Activated CD8-positive, alpha-beta T cell treated with anti-CD3 and anti-CD28 coated beads for 36 hours (primary cell): ENCODE data around the gene SYNE2. TPM values are rescaled to one million over a fixed set of nuclear protein-coding genes. Genes with fewer than 3 reads are reported as not detected.

Experiments used
- ATAC-seq: fragments of 200-7000 bp; cut with Tn5 transposase; one replicate; pipeline ENCODE4 v1.10.0; 2021; ENCODE audit warnings: mild to moderate bottlenecking, moderate library complexity
- CTCF ChIA-PET: fragments of 350-600 bp; sonication (Branson Sonifier 250); formaldehyde crosslinking; loops from one replicate; lab custom pipeline; 2021; ENCODE audit warnings: antibody characterized with exemption; lab: Charles Lee
- POLR2A ChIA-PET: fragments of 350-600 bp; sonication (Branson Sonifier 250); formaldehyde crosslinking; loops from one replicate; lab custom pipeline; 2021; ENCODE audit warnings: antibody characterized with exemption; lab: Charles Lee
- DNase-seq: peaks from one replicate; pipeline ENCODE4 v3.0.0-alpha.2; 2020
- H3K27ac Mint-ChIP-seq: one replicate; pipeline ENCODE4 v1.8.0; 2021; ENCODE audit warnings: mild to moderate bottlenecking, mixed read lengths
- H3K27me3 Mint-ChIP-seq: one replicate; pipeline ENCODE4 v1.8.0; 2021; ENCODE audit warnings: mixed read lengths
- H3K36me3 Mint-ChIP-seq: one replicate; pipeline ENCODE4 v1.8.0; 2021; ENCODE audit warnings: low read depth, mixed read lengths
- H3K4me1 Mint-ChIP-seq: one replicate; pipeline ENCODE4 v1.8.0; 2021; ENCODE audit warnings: low read depth, mixed read lengths
- H3K4me3 Mint-ChIP-seq: one replicate; pipeline ENCODE4 v1.8.0; 2021; ENCODE audit warnings: mild to moderate bottlenecking, moderate library complexity, mixed read lengths
- H3K9me3 Mint-ChIP-seq: one replicate; pipeline ENCODE4 v1.8.0; 2021; ENCODE audit warnings: mixed read lengths
- CTCF ChIP-seq: fragments of 200-600 bp; IDR thresholded peaks from one replicate; pipeline ENCODE4 v1.8.0; 2022; ENCODE audit warnings: antibody characterized with exemption, mild to moderate bottlenecking
- intact Hi-C: fragments of 100-400 bp; cut with micrococcal nuclease; formaldehyde crosslinking; loops from one replicate; pipeline ENCODE4 v1.10.0; 2022
- total RNA-seq, 2 experiments: library from RNA; stranded (reverse); gene quantifications; one replicate each; pipeline ENCODE4 v1.2.3, GENCODE V29; 2021

SYNE2 gene
- total RNA-seq, 2 experiments from 2014 or later: 28.1 to 29.0 TPM

GRCh38 chr14:64200170-64200569, 347.4 kb downstream of the SYNE2 start:
- POLR2A ChIA-PET: no interaction called here
- intact Hi-C loops: no loop called here
- DNase-seq: no peak

GRCh38 chr14:64201296-64201695, 348.5 kb downstream of the SYNE2 start:
- Mint-ChIP-seq H3K4me3 (no peak overlapping the region), H3K27me3 (no peaks in the 10 kb centered on the region), H3K9me3 (no peaks in the 10 kb centered on the region), H3K36me3 (no peaks in the 10 kb centered on the region), H3K27ac (no peak overlapping the region), H3K4me1 (peaks cover 5% of the 10 kb centered on the region)
- ATAC-seq (no peak), DNase-seq (no peak)
- ChIA-PET CTCF (interaction anchor here (1.4 to 1.5 kb wide), 2 partner anchors 11 to 93 kb away, joined by 3 to 5 read pairs; partner anchors contain the start of gene ESR2), POLR2A (no interaction called here)
- no peak for TF ChIP-seq CTCF
- intact Hi-C loops: no loop called here

More at GRCh38 chr14:64200170-64200569, 347.4 kb downstream of the SYNE2 start:
- no peak for TF ChIP-seq CTCF
- Mint-ChIP-seq H3K27ac (no peak overlapping the region), H3K36me3 (peaks cover 2% of the 10 kb centered on the region), H3K27me3 (no peaks in the 10 kb centered on the region), H3K4me3 (no peak overlapping the region), H3K9me3 (no peaks in the 10 kb centered on the region), H3K4me1 (peaks cover 10% of the 10 kb centered on the region)
- no peak for ATAC-seq
- CTCF ChIA-PET: interaction anchor here (1.5 kb wide), 1 partner anchor 12 kb away, joined by 5 read pairs; no protein-coding TSS in a partner anchor

GRCh38 chr14:64201921-64202545, 349.2 kb downstream of the SYNE2 start:
- H3K27me3 Mint-ChIP-seq: no peaks in the 10 kb centered on the region
- H3K9me3 Mint-ChIP-seq: no peaks in the 10 kb centered on the region
- no peaks in the 10 kb centered on the region for H3K36me3 Mint-ChIP-seq
- TF ChIP-seq CTCF: no peak
- ChIA-PET CTCF (interaction anchor here (1.4 kb wide), 1 partner anchor 93 kb away, joined by 3 read pairs; the partner anchor contains the start of gene ESR2), POLR2A (no interaction called here)
- peaks cover under 1% of the 10 kb centered on the region for H3K4me1 Mint-ChIP-seq
- no peak for ATAC-seq
- H3K27ac Mint-ChIP-seq: no peak overlapping the region
- intact Hi-C loops: no loop called here
- DNase-seq: no peak
- no peak overlapping the region for H3K4me3 Mint-ChIP-seq

DNA sequence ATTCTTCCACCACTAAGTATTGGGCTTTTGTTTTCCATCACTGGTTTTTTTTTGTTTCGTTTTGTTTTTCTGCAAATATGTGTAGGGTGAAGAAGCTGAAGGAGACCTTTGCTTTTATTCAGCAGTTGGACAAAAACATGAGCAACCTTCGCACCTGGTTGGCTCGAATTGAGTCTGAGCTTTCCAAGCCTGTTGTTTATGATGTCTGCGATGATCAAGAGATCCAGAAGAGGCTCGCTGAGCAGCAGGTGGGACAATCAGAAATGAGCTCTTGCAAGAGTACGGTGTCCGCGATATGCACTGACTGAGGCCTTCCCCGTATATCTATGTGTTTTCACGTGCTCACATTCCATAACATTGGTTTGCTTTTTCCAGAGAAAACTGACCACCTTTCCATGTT, 349.9 kb downstream of the SYNE2 start:
- Mint-ChIP-seq H3K9me3 (no peaks in the 10 kb centered on the region), H3K36me3 (no peaks in the 10 kb centered on the region), H3K4me1 (no peaks in the 10 kb centered on the region), H3K27me3 (no peaks in the 10 kb centered on the region), H3K4me3 (no peak overlapping the region), H3K27ac (no peak overlapping the region)
- no peak for TF ChIP-seq CTCF
- ATAC-seq (no peak), DNase-seq (no peak)
- ChIA-PET POLR2A (no interaction called here), CTCF (interaction anchor here (1.0 to 1.5 kb wide), 2 partner anchors 93 to 101 kb away, joined by 3 to 6 read pairs; no protein-coding TSS in a partner anchor)
- intact Hi-C loops: no loop called here

DNA sequence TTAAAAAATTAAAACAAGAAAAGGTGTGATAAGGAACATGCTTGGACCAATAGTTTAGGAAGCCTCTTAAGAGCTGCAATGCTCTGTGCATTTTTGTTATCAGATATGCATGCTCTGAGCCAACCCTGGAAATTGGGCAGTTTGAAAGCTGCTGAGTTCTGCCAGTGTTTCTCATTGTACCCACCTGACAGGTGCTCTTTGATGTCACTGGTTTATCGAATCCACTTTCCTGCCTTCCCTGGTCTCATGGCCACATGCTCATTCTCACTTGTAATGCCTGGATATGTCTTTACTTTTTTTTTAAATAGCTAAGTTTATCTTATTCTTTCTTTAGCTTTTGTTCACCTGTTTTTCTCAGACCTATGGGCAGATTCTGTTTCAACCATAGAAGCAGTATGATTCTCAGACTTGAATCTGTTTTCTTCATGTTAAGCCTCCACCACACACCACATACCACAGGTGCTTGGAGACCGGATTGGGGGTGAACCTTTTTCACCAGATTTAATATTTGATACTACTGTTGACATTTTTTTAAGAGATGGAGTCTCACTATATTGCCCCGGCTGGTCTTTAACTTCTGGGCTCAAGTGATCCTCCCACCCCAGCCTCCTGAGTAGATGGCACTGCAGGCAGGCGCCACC, 350.7 kb downstream of the SYNE2 start:
- intact Hi-C loops: no loop called here
- TF ChIP-seq CTCF: no peak
- H3K4me3 Mint-ChIP-seq: no peak overlapping the region
- ATAC-seq: no peak
- no peaks in the 10 kb centered on the region for H3K27me3 Mint-ChIP-seq
- ChIA-PET CTCF (interaction anchor here (1.0 to 1.5 kb wide), 3 partner anchors 90 to 100 kb away, joined by 3 to 6 read pairs (median 3); no protein-coding TSS in a partner anchor), POLR2A (interaction anchor here (1.1 to 1.4 kb wide), 2 partner anchors 12 to 14 kb away, joined by 3 read pairs; no protein-coding TSS in a partner anchor)
- no peaks in the 10 kb centered on the region for H3K36me3 Mint-ChIP-seq
- H3K27ac Mint-ChIP-seq: no peak overlapping the region
- H3K4me1 Mint-ChIP-seq: no peaks in the 10 kb centered on the region
- DNase-seq: no peak
- no peaks in the 10 kb centered on the region for H3K9me3 Mint-ChIP-seq
